ENCODE measurements around the gene MUSTN1.

MUSTN1 gene

GRCh38 chr3:52835766-52836470, 1.1 kb upstream of the MUSTN1 start:
- DNase-seq (ENCODE audit: low read depth in 2 of 2): no peak

- no peak for DNase-seq (ENCODE audit: low read depth in 2 of 2)
Observed at GRCh38 chr3:52833202-52833601, 1.6 kb downstream of the MUSTN1 start.

GRCh38 chr3:52831500-52832301, 3.1 kb downstream of the MUSTN1 start:
- DNase-seq (ENCODE audit: low read depth in 2 of 2): no peak

- DNase-seq (ENCODE audit: low read depth in 2 of 2): no peak
Observed at GRCh38 chr3:52830535-52831258, 4.1 kb downstream of the MUSTN1 start, which contains the start of gene ITIH4. ITIH4 (minus strand) TSS chr3:52830672; CDS start chr3:52830642, 30 bp downstream.

GRCh38 chr3:52829906-52830463, 4.8 kb downstream of the MUSTN1 start:
- no peak for DNase-seq (ENCODE audit: low read depth in 2 of 2)

GRCh38 chr3:52829482-52829881, 5.3 kb downstream of the MUSTN1 start:
- DNase-seq (ENCODE audit: low read depth in 2 of 2): no peak

- no peak for DNase-seq (ENCODE audit: low read depth in 2 of 2)
Observed at GRCh38 chr3:52827866-52828376, 6.9 kb downstream of the MUSTN1 start.

- no peak for DNase-seq (ENCODE audit: low read depth in 2 of 2)
Observed at GRCh38 chr3:52827441-52827840, 7.4 kb downstream of the MUSTN1 start.

- no peak for DNase-seq (ENCODE audit: low read depth in 2 of 2)
Observed at GRCh38 chr3:52824037-52824436, 10.8 kb downstream of the MUSTN1 start.

GRCh38 chr3:52822363-52822762, 12.5 kb downstream of the MUSTN1 start:
- no peak for DNase-seq (ENCODE audit: low read depth in 2 of 2)

GRCh38 chr3:52820736-52821135, 14.1 kb downstream of the MUSTN1 start:
- DNase-seq (ENCODE audit: low read depth in 2 of 2): peak; percentile 2 to 17

- DNase-seq (ENCODE audit: low read depth in 2 of 2): no peak
Observed at GRCh38 chr3:52819936-52820335, 14.9 kb downstream of the MUSTN1 start.

GRCh38 chr3:52817860-52818259, 17.0 kb downstream of the MUSTN1 start:
- DNase-seq (ENCODE audit: low read depth in 2 of 2): no peak

- no peak for DNase-seq (ENCODE audit: low read depth in 2 of 2)
Observed at GRCh38 chr3:52817221-52817620, 17.6 kb downstream of the MUSTN1 start.

GRCh38 chr3:52816654-52817053, 18.2 kb downstream of the MUSTN1 start:
- DNase-seq (ENCODE audit: low read depth in 2 of 2): no peak

- no peak for DNase-seq (ENCODE audit: low read depth in 2 of 2)
Observed at GRCh38 chr3:52816199-52816598, 18.6 kb downstream of the MUSTN1 start.

- DNase-seq (ENCODE audit: low read depth in 2 of 2): no peak
Observed at GRCh38 chr3:52813810-52814209, 21.0 kb downstream of the MUSTN1 start.

GRCh38 chr3:52811452-52812011, 23.3 kb downstream of the MUSTN1 start:
- DNase-seq (ENCODE audit: low read depth in 2 of 2): no peak

- no peak for DNase-seq (ENCODE audit: low read depth in 2 of 2)
Observed at GRCh38 chr3:52810923-52811322, 23.9 kb downstream of the MUSTN1 start.

- no peak for DNase-seq (ENCODE audit: low read depth in 2 of 2)
Observed at GRCh38 chr3:52809662-52810377, 25.0 kb downstream of the MUSTN1 start.

- no peak for DNase-seq (ENCODE audit: low read depth in 2 of 2)
Observed at GRCh38 chr3:52809149-52809548, 25.7 kb downstream of the MUSTN1 start.

Measured in activated CD4-positive, alpha-beta T cell treated with anti-CD3 and anti-CD28 coated beads for 24 hours (primary cell).